Subcutaneous adipose tissue (tissue), 4 donors: ENCODE data around the gene MRPL51. TPM values are rescaled to one million over a fixed set of nuclear protein-coding genes. Genes with fewer than 3 reads are reported as not detected.

ENCODE experiments used
- CTCF ChIP-seq: fragments of 450-650 bp; IDR thresholded peaks from one replicate; pipeline ENCODE4 v1.5.1; 2016; ENCODE audit warnings: low read depth, mild to moderate bottlenecking, control low read depth, antibody characterized with exemption, moderate library complexity
- total RNA-seq, 4 donors: library from RNA; depleted of rRNA; stranded (reverse); fragments of >200 nt; gene quantifications; one replicate each; pipeline ENCODE4 v1.1.0, GENCODE V29; 2016

Gene MRPL51
- total RNA-seq, 4 donors from 2014 or later, result 65.6 to 99.1 (median 68.2) TPM

DNA sequence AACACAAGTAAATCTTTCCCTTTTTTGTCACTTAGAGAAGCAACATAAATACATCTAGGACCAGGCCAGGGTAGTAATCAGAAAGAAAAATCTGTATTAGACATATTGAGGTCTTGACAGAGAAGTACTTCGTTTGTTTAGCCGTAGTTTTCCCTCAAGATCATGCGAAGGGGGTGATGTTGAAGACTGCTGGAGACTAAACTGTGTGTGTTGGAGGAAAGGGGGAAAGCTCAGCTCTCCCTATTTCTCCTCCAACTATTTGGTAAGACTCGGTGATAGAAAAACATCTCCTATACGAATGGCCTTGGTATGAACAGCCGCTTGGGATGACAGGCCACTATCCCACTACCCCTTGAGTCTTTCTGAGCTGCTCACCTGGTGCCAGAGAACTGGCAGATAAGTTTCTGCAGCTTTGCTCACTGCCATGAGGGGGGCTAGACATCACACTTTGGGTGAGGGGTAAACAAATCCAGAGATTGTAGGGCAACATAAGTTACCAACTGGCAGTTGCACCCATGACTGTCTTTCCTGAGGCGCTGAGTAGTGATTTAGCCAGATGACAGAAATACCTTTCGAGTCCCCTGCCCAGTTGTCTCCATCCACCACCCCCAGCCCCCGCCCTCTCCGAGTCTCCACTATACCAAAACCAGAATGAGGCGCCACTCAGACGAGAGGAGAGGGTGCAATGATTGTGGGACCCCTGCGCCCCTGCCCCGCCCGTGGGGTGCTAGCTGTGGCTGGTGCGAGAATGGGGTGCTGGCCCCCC is 23.3 kb downstream of the MRPL51 start:
- TF ChIP-seq CTCF, result no peak

DNA sequence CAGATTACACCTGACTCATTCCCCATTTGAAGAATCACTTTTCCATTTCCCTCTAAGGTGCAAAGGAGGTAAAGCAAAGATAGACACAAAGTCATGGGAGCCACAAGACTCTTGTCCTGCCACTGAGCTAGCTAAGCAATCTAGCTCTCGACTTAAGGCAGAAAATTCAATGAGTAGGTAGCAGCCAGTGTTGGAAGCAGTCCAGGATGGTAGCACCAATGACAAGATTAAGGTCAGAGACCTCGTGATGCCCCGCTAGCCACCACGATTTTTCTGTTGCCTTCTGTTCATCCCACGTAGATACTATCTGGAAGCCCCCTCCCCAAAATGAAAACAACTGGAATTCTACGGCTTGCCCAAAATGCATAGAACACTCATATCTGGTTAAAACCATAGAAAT is 24.0 kb downstream of the MRPL51 start:
- TF ChIP-seq CTCF, result no peak

- TF ChIP-seq CTCF, result no peak
These were observed 24.8 kb downstream of the MRPL51 start for GRCh38 chr12:6468283-6468575.

GRCh38 chr12:6466184-6466573 is 26.9 kb downstream of the MRPL51 start:
- TF ChIP-seq CTCF, result no peak

DNA sequence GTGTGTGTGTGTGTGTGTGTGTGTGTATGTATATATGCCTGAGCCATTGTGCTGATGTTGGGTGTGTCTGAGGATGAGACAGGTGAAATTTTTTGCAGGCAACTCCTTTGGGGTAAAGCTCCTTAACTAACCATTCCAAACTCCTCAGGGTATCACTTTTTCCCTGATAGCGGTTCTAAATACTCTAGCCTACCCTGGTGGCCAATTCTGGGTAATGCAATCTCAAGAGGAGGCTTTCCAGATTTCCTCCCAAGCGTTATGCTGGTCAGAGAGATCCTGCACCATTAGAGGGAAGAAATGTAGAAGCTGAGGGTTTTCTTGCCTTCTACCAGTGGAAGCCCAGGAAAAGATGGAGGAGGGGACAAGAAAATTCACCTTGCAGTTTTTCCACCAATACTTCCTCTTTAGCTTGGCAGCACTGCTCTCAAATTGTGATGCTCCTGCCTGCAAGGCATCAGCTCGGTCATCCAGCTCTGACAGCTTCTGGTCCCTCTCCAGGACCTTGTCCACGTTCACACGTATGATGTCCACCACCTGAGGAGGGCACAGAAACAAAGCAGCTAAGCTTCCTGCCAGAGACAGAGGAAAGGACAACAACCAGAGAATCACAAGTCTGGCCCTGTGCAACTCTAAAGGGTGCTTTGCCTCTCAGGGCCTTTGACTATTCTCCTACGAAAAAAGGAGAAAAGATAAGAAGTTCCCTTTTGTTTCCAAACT is 27.4 kb downstream of the MRPL51 start:
- no peak for TF ChIP-seq CTCF

GRCh38 chr12:6464531-6464930 is 28.5 kb downstream of the MRPL51 start:
- TF ChIP-seq CTCF, result no peak

GRCh38 chr12:6463858-6464257 is 29.2 kb downstream of the MRPL51 start:
- TF ChIP-seq CTCF, result no peak
